HG02610 (cell line): ENCODE results near the gene SHD.

Experiments
- ATAC-seq: cut with Tn5 transposase; IDR thresholded peaks from one replicate; pipeline ENCODE4 v1.9.1; 2021; ENCODE audit warnings: mild to moderate bottlenecking, moderate library complexity; ENCODE audit not compliant: unreplicated experiment

The SHD gene

GRCh38 chr19:4297901-4298809 lies 19.1 kb downstream of the SHD start:
- ATAC-seq: no peak

GRCh38 chr19:4298810-4299550 lies 19.9 kb downstream of the SHD start:
- no peak for ATAC-seq

- ATAC-seq: no peak
Observed at GRCh38 chr19:4300589-4300988, 21.5 kb downstream of the SHD start.

- no peak for ATAC-seq
Observed at GRCh38 chr19:4301590-4302242, 22.6 kb downstream of the SHD start.

GRCh38 chr19:4302243-4302640 lies 23.2 kb downstream of the SHD start, which contains the start of gene TMIGD2:
Gene TMIGD2, minus strand, starts transcription at chr19:4302389. Its CDS starts 4 bp downstream, at chr19:4302385.
- no peak for ATAC-seq

- ATAC-seq: no peak
Observed at GRCh38 chr19:4303819-4304537, 24.9 kb downstream of the SHD start.

GRCh38 chr19:4304538-4305256 lies 25.6 kb downstream of the SHD start, which contains the start of gene FSD1:
Gene FSD1, plus strand, starts transcription at chr19:4304598. Its CDS starts 149 bp downstream, at chr19:4304747.
- ATAC-seq: no peak

GRCh38 chr19:4305257-4305612 lies 26.2 kb downstream of the SHD start:
- no peak for ATAC-seq

GRCh38 chr19:4305659-4306058 lies 26.6 kb downstream of the SHD start:
- ATAC-seq: no peak

- ATAC-seq: no peak
Observed at GRCh38 chr19:4310247-4311121, 31.4 kb downstream of the SHD start.

- ATAC-seq: no peak
Observed at GRCh38 chr19:4313847-4314490, 34.9 kb downstream of the SHD start.

GRCh38 chr19:4316956-4317355 lies 37.9 kb downstream of the SHD start:
- ATAC-seq: no peak

- no peak for ATAC-seq
Observed at GRCh38 chr19:4318460-4318859, 39.4 kb downstream of the SHD start.

GRCh38 chr19:4319067-4319718 lies 40.1 kb downstream of the SHD start:
- ATAC-seq: no peak

- ATAC-seq: no peak
Observed at GRCh38 chr19:4320419-4320818, 41.4 kb downstream of the SHD start.

GRCh38 chr19:4322942-4323665 lies 44.0 kb downstream of the SHD start:
- no peak for ATAC-seq

- ATAC-seq: no peak
Observed at GRCh38 chr19:4323692-4324091, 44.6 kb downstream of the SHD start.
